Stimulated activated CD4-positive, alpha-beta T cell treated with anti-CD3 and anti-CD28 coated beads, TNF-alpha, amount 100 ng/mL, for 48 hours (primary cell): Measurements from ENCODE around the gene ARHGEF6.

ENCODE experiments used
- DNase-seq, 3 donors: peaks; one replicate each; pipeline ENCODE4 v3.0.0-alpha.2; 2020; ENCODE audit warnings: low read depth in 3 of 3

Gene ARHGEF6

GRCh38 chrX:136646602-136647239 lies 134.0 kb downstream of the ARHGEF6 start:
- DNase-seq: peak in 2 of 3 donors; percentile 49 to 52

DNA sequence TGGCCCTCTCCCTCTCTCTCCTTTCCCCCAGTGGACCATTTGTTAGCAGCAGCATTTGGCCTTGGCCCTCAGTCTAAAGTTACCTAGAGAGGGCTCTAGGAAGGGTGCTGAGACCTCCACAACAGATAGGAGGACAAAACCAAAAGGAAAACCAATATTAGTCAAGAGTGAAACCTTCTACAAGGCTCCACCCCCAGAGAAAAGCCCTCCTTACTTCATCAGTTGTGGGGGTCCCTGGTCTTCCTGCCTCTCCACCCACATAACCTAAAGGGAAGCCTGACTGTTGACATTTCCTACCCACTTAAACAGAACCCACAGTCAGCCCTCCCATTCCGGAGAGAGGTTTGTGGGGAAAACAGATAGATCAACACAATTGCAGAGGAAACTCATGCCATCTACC lies 137.5 kb downstream of the ARHGEF6 start:
- DNase-seq: no peak

DNA sequence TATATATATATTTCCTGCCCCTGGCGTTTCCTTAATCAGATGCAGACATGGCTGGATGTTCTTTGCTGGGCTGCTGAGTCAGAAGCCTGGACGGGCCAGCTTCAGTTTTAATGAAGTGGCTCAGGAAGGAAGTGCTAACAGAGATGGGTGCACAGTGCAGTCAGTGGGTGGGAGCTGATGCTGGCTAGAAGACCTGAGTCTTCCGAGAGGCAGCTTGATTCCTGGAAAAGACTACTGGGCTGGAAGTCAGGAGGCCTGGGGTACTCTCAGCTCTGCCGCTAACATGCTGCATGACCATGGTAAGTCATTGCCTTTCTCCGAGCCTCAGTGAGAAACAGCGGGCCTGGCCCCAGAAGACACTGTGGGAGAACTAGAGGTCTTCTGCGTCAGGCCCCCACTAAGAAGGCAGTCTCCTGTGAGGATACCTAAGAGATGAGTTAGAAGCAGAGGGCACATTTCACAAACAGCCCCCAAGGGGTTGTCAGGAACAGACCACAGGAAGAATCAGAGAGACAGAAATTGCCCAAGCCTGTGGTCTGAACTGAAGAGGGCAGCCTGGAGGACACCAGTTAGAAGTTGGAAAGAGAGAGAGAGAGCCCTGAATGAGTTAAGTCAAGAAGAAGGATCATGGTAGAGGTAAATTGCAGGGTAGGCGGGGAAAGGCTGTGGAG lies 141.1 kb downstream of the ARHGEF6 start:
- no peak for DNase-seq

DNA sequence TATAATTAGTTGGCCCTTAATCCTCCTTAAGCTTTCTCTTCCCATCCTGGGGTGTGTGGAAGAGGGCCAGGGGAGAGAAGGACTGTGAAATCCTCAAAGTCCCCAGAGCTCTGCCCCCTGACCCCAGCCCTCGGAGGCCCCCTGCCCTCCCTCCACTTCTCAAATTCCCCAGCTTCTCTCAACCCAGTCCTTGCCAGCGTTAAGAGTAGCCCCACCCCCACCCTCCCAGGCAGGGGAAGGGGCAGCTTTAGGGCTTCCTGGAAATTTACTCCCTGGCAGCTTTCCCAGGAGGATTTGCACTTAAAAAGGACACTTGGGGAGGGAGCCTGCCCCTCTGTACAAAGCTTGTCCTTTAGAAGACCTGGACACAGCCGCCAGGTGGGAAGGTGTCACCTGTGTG lies 144.6 kb downstream of the ARHGEF6 start:
- DNase-seq: no peak

DNA sequence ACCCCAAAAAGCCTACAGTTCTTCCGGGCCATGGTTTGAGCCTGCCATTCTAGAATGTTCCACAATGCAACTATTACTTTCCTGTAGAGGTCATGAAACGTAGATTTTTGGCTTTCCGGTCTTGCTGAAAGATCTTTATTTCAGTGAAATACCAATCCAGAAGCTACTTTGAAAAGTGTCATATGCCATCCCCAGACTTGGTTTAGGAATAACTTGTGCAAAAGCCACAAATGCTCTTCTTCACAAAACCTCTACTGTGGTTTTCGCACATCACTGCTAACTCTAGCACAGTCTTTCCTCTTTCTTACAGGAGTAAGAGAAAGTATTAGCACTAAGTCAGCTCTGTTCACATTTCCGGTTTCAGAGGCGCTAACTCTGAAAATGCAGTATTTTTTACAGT lies 145.5 kb downstream of the ARHGEF6 start:
- DNase-seq: no peak

GRCh38 chrX:136630881-136631280 lies 149.9 kb downstream of the ARHGEF6 start:
- no peak for DNase-seq

DNA sequence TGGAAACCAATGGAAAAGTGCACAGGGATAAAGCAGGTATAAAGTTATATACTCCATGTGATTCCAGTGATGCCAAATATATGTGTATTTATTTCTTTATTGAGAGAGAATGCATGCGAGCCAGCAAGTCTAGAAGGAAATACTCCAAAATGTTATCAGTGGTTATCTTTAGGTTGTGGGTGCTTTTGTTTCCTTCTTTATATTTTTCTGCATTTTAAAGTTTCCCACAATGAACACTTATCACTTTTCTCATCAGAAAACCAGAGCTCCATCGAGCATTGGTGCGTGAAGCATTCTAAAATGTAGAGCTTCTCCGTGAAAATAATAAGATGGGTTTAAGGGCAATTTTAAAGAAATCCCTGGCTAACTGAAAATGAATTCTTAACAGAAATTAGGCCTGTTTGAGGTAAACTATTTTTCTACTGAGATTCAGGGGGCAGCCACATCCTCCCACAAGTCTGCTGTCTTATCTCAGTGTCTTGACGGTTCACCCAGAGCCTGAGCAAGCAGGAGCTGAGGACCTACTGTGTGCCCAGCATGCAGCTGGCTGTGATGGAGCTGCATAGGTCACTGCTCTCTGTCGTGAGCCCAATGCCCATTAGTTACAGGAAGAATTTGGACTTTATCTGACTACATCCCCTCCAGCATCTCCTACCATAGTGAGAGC lies 151.5 kb downstream of the ARHGEF6 start:
- no peak for DNase-seq

- DNase-seq: no peak
These were observed 153.3 kb downstream of the ARHGEF6 start for GRCh38 chrX:136627409-136627808.

GRCh38 chrX:136626891-136627290 lies 153.8 kb downstream of the ARHGEF6 start:
- no peak for DNase-seq

- no peak for DNase-seq
These were observed 154.5 kb downstream of the ARHGEF6 start for GRCh38 chrX:136626237-136626636.

- DNase-seq: no peak
These were observed 155.5 kb downstream of the ARHGEF6 start for GRCh38 chrX:136625246-136625645.

DNA sequence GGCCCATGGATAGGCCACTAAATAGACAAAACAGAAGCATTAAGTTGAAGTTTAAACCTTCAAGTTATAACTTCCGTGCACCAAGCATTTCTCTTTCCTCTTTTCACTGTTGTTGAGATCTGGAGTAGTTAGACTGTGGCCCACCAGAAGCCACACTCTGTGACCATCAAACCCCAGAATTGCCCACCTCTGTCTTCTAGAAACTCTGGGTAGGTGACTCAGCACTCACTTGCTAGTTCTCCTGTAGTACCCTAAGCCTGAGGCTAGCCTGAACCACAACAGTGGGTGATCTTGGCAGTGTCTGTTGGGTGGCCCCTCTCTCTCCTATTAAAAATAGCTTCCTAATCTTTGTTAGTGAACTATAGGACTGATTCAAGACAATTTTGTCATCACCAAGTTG lies 157.3 kb downstream of the ARHGEF6 start:
- no peak for DNase-seq

- no peak for DNase-seq
These were observed 158.2 kb downstream of the ARHGEF6 start for GRCh38 chrX:136622568-136622967.

DNA sequence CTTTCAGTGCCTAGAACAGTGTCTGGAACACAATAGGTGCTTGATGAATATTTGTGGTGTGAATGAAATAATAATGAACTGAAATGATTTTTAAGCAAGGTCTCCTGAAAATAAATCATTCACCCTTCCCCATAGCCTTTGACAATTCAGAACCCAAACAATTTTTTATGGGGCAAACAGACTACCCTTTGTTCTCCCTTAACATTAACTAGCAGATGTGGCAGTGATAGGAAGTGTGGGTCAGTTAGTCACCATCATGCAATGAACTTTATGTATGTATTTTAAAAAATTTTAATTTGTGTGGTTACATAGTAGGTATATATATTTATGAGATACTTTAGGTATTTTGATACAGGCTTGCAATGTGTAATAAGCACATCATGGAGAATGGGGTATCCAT lies 160.0 kb downstream of the ARHGEF6 start:
- no peak for DNase-seq

DNA sequence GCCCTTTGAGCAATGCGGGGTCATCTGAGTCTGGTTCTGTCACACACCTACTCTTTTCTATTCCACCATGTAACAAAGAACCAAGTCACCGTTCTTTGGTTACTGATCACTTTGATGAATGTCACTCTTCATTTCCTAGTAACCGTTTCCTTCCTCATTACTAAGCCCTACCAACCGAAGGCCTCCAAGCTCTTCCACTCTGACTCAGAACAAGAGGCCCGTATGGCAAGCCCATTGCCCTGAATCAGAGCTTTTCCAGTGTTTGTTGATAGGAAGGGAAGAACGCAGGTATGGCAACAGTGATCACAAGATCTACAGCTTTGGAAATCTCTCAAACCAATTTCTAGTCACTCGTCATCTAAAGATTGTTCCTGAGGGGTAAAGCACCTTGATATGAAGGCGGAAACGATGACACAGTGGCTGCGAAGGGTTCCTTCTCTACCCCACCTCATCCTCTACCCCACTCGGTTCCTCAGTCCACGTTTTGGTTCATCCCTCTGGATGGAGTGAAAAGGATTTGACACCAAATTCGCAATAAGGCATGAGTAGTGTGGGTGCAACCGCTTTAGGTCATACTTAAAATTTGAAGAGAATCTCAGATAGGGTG lies 160.7 kb downstream of the ARHGEF6 start:
- peak in 1 of 3 donors; percentile 54 for DNase-seq

- DNase-seq: no peak
These were observed 163.6 kb downstream of the ARHGEF6 start for GRCh38 chrX:136616987-136617685.
